ENCODE measurements around the gene FAM50B.

GRCh38 chr6:3876866-3877265 lies 27.7 kb downstream of the FAM50B start:
- no peak for TF ChIP-seq CTCF (IDR thresholded peaks at IDR 0.05)
- TF ChIP-seq POLR2AphosphoS5 (IDR thresholded peaks at IDR 0.05), result no peak
- no peak for TF ChIP-seq POLR2A (IDR thresholded peaks at IDR 0.05; ENCODE audit: low read depth)
- no peak for TF ChIP-seq EP300 (IDR thresholded peaks at IDR 0.05)
